GM10266 (cell line): ENCODE results near the gene BPIFB3.

Source experiments
- DNase-seq: peaks from one replicate; pipeline ENCODE4 v3.0.0; 2012; ENCODE audit errors: extremely low spot score
- TF ChIP-seq, protein P1 (sequence below): IDR thresholded peaks from 2 replicates; pipeline ENCODE4 v1.5.1; 2012; ENCODE audit warnings: mild to moderate bottlenecking, low read depth; ENCODE audit not compliant: control insufficient read depth, insufficient read depth; ENCODE audit errors: missing control alignments

Gene BPIFB3

DNA sequence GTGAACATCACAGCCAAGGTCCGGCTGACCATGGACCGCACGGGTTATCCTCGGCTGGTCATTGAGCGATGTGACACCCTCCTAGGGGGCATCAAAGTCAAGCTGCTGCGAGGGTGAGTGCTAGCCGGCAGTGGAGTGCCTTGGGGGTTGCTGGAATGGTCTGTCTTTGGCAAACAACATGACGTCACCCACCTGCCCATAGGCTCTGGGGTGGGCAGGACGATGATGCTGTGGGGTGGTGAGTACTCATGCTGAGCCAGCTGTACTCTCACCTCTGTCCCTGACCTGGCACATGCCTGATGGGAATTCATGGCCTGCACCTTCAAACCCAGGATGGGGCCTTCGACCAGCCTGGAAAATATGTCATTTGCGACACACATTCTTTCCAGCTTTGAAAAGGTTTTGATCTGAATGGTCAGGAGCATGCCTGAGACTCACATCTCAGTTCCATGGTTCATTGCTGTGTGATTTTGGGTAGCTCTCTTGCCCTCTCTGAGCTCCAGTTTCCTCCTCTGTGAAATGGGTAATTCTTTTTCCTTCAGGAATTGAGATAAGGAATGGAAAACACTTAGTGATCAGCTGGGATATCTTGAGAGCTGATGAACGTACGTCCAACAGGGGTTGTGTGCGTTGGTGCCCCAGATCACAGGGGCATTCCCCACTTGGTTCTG is 32.5 kb downstream of the BPIFB3 start:
- DNase-seq: no peak
- TF ChIP-seq, protein P1, sequence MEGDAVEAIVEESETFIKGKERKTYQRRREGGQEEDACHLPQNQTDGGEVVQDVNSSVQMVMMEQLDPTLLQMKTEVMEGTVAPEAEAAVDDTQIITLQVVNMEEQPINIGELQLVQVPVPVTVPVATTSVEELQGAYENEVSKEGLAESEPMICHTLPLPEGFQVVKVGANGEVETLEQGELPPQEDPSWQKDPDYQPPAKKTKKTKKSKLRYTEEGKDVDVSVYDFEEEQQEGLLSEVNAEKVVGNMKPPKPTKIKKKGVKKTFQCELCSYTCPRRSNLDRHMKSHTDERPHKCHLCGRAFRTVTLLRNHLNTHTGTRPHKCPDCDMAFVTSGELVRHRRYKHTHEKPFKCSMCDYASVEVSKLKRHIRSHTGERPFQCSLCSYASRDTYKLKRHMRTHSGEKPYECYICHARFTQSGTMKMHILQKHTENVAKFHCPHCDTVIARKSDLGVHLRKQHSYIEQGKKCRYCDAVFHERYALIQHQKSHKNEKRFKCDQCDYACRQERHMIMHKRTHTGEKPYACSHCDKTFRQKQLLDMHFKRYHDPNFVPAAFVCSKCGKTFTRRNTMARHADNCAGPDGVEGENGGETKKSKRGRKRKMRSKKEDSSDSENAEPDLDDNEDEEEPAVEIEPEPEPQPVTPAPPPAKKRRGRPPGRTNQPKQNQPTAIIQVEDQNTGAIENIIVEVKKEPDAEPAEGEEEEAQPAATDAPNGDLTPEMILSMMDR: no peak

DNA sequence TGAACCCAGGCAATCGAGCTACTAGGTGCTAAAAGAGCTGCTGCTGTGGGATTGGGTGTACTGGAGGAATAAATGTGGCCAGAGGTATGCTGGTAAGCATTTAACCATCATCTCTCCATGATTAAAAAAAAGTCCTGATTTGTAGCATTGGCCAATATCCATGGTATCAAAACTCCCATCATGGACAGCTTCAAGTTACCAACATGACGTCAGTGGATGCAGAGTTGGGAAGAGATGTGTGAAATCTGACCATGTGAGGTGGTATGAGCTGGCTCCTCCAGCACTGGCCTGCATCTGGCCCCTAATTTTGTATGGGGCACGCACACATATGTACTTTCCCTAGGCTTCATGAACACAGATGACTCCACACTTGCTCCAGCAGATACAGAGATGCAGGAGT is 37.4 kb downstream of the BPIFB3 start:
- DNase-seq: no peak
- TF ChIP-seq, protein P1: no peak

DNA sequence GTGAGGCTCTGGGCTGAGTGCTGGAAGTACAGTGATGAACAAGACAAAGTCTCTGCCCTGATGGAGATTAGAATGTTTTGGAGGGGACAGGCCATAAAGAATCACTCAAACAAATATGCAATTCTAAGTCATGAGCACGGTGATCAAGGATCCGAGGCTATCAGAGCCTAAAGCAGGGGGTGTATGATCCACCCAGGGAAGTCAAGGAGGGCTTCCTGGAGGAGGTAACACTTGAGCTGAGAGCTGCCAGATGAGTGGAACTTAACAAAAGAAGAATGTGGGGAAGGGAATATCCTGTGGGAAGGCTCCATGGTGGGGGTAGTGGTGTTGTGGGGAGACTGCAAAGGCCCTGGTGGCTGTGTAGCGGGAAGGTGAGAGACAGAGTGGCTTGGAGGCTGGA is 38.0 kb downstream of the BPIFB3 start:
- DNase-seq: no peak
- TF ChIP-seq, protein P1: no peak

DNA sequence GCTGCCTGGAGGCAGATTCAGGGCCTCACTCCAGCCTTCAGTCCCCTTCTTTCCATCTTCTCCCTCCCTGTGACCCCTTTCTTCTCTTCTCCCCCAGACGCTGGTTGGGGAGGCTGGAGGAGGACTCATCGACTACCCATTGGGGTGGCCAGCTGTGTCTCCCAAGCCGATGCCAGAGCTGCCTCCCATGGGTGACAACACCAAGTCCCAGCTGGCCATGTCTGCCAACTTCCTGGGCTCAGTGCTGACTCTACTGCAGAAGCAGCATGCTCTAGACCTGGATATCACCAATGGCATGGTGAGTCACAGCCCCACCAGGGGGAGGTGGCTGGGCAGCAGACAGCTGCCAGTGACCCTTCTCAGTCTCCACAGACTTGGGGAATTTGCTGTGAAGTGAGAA is 38.7 kb downstream of the BPIFB3 start:
- DNase-seq: no peak
- TF ChIP-seq, protein P1: no peak

DNA sequence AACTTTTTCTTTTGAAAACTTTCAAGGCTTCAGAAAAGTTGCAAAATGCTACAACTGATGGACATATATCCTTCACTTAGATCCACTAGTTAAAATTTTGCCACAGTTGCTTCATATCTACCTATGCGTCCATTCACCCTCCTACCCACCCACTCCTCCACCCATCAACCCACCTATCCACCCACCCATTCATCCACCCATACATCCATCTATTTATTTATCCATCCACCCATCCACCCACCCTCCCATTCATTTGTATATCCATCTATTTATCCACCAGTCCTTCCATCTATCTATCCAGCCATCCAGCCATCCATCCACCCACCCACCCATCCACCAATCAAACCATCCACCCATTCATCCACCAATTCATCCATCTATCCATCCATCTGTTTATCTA is 39.4 kb downstream of the BPIFB3 start:
- DNase-seq: no peak
- TF ChIP-seq, protein P1: no peak

DNA sequence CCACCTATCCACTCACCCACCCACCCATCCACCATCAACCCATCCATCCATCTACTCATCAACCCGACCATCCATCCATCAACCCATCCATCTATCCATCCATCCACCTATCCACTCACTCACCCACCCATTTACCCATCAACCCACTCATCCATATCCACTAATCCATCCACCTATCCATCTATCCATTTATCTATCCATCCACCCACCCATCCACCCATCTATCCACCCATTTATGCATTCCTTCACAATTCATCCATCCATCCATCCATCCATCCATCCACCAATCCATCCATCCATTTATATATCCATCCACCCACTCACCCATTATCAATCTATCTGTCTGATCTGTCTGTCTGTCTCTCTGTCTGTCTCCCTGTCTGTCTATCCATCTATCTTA is 39.9 kb downstream of the BPIFB3 start:
- no peak for DNase-seq
- TF ChIP-seq, protein P1: no peak

DNA sequence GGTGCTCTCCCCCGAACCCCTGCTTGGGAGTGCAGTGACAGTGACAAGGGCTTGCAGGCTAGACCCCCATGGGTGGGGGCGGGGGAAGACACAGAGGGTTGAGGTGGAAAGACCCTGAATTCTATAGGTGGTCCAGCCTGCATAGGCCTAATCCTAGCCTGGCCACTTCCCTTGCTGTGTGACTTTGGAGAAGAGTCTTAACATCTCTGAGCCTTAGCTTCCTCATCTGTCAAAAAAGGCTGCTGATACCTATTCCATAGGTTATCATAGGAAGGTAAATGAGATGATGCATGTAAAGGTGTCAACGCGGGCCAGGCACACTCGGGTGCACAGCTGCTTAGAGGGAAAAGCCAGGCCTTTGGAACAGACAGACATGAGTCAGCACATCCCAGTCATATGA is 41.5 kb downstream of the BPIFB3 start:
- DNase-seq: no peak
- TF ChIP-seq, protein P1: no peak
